NOMO-1 treated with dmso at 0.1 percent for 144 hours (cell line): ENCODE results near the gene PCGF1.
"Not testable (repeated sequence)": the region's sequence is repeated elsewhere in the genome, so short reads cannot be mapped to it uniquely, and the experiment has no call there.

Source experiments
- DNase-seq: peaks from one replicate; lab custom pipeline; 2025; ENCODE audit not compliant: unreplicated experiment; lab: John Stamatoyannopoulos, UW

The PCGF1 gene

GRCh38 chr2:74499940-74500577 is 7.4 kb downstream of the PCGF1 start:
- DNase-seq: no peak

- DNase-seq: no peak
Measured at GRCh38 chr2:74499267-74499939, 8.1 kb downstream of the PCGF1 start, which contains the start of gene LBX2. Gene LBX2, minus strand, starts transcription at chr2:74499603. Its CDS starts 66 bp downstream, at chr2:74499537.

GRCh38 chr2:74498500-74499266 is 8.8 kb downstream of the PCGF1 start:
- DNase-seq: no peak

- no peak for DNase-seq
Measured at GRCh38 chr2:74497777-74498499, 9.6 kb downstream of the PCGF1 start.

- no peak for DNase-seq
Measured at GRCh38 chr2:74496997-74497776, 10.3 kb downstream of the PCGF1 start.

GRCh38 chr2:74495440-74495839 is 12.1 kb downstream of the PCGF1 start:
- DNase-seq: no peak

- DNase-seq: no peak
Measured at GRCh38 chr2:74493546-74493945, 13.9 kb downstream of the PCGF1 start.

- no peak for DNase-seq
Measured at GRCh38 chr2:74491648-74492544, 15.6 kb downstream of the PCGF1 start.

GRCh38 chr2:74489906-74490305 is 17.6 kb downstream of the PCGF1 start:
- no peak for DNase-seq

- DNase-seq: no peak
Measured at GRCh38 chr2:74488643-74489481, 18.6 kb downstream of the PCGF1 start.

GRCh38 chr2:74486141-74486540 is 21.4 kb downstream of the PCGF1 start:
- DNase-seq: no peak

GRCh38 chr2:74483675-74484164 is 23.8 kb downstream of the PCGF1 start:
- DNase-seq: not testable (repeated sequence)

- peak; percentile 92 for DNase-seq
Measured at GRCh38 chr2:74482801-74483674, 24.5 kb downstream of the PCGF1 start, which contains the start of the genes CCDC142 and TTC31. Gene CCDC142, minus strand, starts transcription at chr2:74482998. Its CDS starts 161 bp downstream, at chr2:74482837. Gene TTC31, plus strand, starts transcription at chr2:74483081. Its CDS starts 15 bp downstream, at chr2:74483096.

GRCh38 chr2:74481961-74482800 is 25.3 kb downstream of the PCGF1 start:
- DNase-seq: peak; percentile 69

- no peak for DNase-seq
Measured at GRCh38 chr2:74481431-74481830, 26.1 kb downstream of the PCGF1 start.

- DNase-seq: no peak
Measured at GRCh38 chr2:74474899-74475298, 32.6 kb downstream of the PCGF1 start.
